Activated CD8-positive, alpha-beta memory T cell treated with anti-CD3 and anti-CD28 coated beads, Interleukin-2, amount 50 U/mL, for 1 hour (primary cell): ENCODE data around the gene PRSS21.

Source experiments
- DNase-seq: peaks from one replicate; pipeline ENCODE4 v3.0.0-alpha.2; 2020; ENCODE audit errors: extremely low read depth

The PRSS21 gene

GRCh38 chr16:2867661-2867986 is 50.6 kb downstream of the PRSS21 start:
- no peak for DNase-seq

DNA sequence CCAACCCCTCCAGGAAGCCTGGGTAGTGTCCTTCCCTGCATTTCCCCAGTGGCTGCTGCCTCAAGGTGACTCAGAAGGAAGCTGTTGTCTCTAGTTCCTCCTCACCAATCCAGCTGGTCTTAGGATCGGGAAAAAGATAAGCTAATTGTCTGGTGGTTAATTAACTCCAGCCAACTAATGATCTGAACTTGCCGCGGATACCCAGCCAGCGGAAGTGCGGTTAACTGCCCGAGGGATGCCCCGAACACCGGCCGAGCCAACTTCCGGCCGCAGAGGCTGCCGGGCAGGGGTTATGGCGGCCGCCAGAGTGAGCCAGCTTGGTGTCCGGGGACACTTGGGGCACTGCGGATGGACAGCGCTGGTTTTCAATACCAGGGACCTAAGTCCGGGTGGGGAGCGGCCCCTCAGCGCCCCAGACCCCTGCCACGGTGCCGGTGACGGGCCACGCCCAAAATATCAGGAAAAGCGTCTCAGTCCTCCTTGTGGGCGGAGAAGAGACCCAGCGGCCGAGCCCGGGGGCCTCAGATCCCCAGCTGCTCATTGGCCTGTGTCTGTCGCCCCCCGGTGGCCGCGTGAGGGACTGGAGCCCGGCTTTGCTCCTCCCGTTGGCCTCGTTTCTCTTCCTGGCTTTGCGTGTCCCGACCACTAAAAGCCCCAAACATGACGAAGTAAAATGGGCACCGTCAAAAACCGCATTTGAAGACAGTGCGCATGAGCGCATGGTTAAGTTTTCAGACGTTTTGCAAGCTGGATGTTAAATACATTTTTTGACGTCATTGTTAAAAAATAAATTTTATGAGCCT is 51.2 kb downstream of the PRSS21 start:
- peak; percentile 81 for DNase-seq
